Measurements from ENCODE around the gene ERLEC1.
"Not testable (repeated sequence)": the region's sequence is repeated elsewhere in the genome, so short reads cannot be mapped to it uniquely, and the experiment has no call there.

The ERLEC1 gene

GRCh38 chr2:53840580-53840979 is 53.7 kb downstream of the ERLEC1 start:
- no peak for DNase-seq

- DNase-seq: not testable (repeated sequence)
Observed at GRCh38 chr2:53841651-53842050, 54.8 kb downstream of the ERLEC1 start.

- no peak for DNase-seq
Observed at GRCh38 chr2:53842891-53843290, 56.0 kb downstream of the ERLEC1 start.

- DNase-seq: no peak
Observed at GRCh38 chr2:53843595-53843994, 56.8 kb downstream of the ERLEC1 start.

- DNase-seq: no peak
Observed at GRCh38 chr2:53848062-53848461, 61.2 kb downstream of the ERLEC1 start.

- DNase-seq: not testable (repeated sequence)
Observed at GRCh38 chr2:53851052-53851757, 64.4 kb downstream of the ERLEC1 start.

GRCh38 chr2:53852532-53852931 is 65.7 kb downstream of the ERLEC1 start:
- DNase-seq: no peak

GRCh38 chr2:53854678-53855077 is 67.8 kb downstream of the ERLEC1 start:
- DNase-seq: no peak

DNA sequence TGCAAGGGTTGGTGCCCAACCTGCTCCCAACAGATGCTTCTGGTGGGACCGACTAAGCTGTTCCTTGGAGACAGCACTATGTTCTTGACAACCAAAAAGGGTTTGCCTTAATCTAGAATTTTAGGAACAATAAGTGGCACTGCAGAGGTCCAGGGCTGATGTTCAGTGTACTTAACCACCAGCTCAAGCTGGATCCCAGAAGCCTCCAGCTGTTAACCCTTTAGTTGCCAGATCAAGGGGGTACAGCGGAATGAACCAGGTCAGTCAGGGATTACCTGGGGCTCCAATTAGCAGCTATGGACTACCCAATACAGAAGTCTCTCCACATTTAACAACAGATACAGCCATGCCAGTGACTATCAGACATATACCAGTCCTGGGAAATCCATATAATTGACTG is 69.4 kb downstream of the ERLEC1 start:
- no peak for DNase-seq

DNA sequence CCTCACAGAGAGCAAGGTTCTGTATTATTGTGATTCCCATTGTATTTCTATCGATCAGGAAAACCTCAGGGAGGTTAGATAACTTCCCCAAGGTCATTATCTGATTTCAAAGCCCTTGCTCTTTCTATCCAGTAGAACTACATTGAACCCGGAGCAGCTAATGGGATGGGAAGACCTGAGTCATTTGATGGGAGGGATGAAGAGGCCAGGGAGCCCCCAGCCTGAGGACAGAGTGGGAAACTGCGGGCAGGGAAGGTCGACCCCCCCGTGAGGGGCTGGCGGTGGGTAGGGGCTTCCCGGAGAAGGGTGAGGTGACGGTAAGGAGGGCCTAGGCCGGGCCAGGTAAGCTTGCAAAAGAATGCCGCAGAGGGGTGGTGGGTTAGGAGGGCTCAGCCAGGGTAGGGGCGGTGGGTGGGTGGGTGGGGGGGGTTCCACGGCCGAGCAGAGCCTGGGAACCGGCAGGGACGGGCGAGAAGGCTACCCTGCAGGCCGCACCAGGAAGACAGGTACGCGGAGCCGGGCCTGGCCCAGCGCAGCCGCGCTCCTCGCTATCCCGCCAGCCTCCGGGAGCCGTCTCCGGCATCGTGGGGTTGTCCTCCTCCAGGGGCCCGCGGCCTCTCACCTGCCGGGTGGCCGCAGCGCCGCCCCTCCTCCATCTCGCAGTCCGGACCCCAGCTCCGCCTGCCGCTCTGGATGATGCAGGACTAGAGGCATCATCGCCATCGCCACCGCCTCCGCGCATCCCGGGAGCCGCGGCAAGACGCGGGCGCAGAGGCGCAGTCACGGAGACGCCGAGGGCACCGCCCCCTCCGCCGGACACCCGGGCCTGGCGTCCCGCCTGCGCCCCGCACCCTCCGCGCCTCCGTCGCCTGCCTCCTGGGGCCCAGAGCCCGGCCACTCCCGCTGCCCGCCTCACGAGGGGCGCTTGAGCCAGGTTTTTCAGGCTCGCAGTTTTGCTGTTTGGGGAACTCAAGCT is 72.7 kb downstream of the ERLEC1 start, which contains the start of gene GPR75:
TSS of gene GPR75 (minus strand) at position 762 of the 976 bp plus-strand sequence. CDS start 5,211 bp downstream, outside the sequence.
- DNase-seq: no peak

- no peak for DNase-seq
Observed at GRCh38 chr2:53861824-53862223, 75.0 kb downstream of the ERLEC1 start.

DNA sequence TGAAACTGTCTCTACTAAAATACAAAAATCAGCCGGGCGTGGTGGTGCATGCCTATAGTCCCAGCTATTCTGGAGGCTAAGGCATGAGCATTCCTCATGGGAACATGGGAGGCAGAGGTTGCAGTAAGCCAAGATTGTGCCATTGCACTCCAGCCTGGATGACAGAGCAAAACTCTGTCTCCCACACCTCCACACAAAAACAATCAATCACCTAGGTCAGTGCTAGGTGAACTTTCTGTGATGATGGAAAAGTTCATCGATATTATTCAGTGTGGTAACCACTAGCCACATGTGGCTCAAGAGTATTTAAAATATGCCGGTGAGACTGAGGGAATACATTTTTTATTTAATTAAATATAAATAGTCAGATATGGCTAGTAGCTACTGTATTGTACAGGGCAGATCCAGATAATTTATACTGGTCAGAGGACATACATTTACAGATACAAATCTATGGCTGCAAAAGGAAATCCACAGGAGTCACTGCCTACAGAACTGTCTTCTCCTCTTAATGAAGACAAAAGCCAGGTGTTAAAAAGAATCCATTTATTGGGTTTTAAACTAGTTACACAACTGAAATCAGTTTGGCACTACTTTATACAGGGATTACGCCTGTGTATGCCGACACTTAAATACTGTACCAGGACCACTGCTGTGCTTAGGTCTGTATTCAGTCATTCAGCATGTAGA is 76.8 kb downstream of the ERLEC1 start:
- DNase-seq: no peak

DNA sequence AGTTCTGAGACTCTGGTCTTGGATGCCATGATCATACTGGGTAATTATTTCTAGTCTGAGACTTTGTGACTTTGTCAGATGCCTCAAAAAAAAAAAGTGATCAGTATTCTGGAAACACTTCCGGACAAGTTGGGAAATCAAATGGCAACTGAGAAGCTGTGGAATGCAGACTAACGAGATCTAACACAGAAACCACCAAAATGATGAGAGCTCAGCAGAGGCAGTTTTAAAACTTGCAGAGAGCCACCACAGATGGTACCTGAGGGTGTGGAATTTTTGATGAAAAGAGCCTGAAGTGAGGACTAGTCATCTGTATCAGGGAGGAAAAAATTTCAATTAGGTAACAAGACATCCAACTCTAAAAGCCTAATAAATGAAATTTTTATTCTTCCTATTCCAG is 78.4 kb downstream of the ERLEC1 start:
- no peak for DNase-seq

DNA sequence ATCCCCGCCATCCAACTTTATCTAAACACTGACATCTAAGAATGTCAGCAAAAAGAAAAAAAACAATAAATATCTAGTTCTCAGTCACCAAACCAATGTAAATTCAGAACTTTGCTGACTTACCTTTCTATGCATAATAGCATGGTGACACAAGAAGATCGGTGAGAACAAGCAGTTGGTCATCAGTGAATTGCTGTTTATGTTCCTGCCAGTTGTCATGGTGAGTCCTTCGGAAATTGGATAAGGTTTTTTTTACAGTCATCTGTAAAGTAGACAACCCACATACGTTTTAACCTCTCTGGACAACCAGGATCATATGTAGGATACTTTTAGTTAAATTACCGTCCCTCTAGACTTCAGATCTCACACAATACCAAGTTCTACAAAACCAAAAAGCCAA is 79.1 kb downstream of the ERLEC1 start:
- DNase-seq: no peak

- no peak for DNase-seq
Observed at GRCh38 chr2:53867169-53867568, 80.3 kb downstream of the ERLEC1 start.

DNA sequence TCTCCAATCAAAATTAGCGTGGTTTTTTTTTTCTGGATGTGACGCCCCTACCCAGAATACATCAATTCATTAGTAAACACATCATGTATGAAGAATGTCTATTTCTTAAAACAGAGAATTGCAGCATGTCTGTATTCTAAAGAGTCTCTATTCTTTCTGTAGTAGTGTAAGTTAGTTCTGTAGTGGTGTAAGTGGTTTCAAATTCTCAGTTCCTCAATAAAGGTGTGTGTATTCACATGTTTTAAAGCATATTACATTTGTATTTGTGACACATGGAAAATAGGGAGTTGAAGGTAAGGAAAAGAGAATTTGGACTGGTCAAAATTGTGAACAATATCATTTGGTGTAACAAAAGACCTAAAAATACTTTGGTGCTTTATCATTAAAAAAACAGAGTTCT is 80.9 kb downstream of the ERLEC1 start:
- no peak for DNase-seq

All from CD4-positive, alpha-beta T cell treated with Interleukin-15 for 1 hour (primary cell).